Muscle of arm (tissue), 12 donors: Measurements from ENCODE around the gene PLAC8L1. TPM values are rescaled to one million over a fixed set of nuclear protein-coding genes. Genes with fewer than 3 reads are reported as not detected.

Source experiments
- DNase-seq: peaks from one replicate; pipeline ENCODE4 v3.0.0-alpha.2; 2013
- polyA plus RNA-seq, 12 donors: library from polyadenylated mRNA; unstranded; fragments of 120-200 nt; gene quantifications; one replicate each; pipeline ENCODE4 v1.2.1, GENCODE V29; 2013; ENCODE audit not compliant: insufficient read length in 12 of 12

PLAC8L1 gene
- polyA plus RNA-seq, 12 donors = 0.27 to 2.0 (median 0.70) TPM; not detected in 2

GRCh38 chr5:146042628-146043279 is 62.6 kb downstream of the PLAC8L1 start:
- no peak for DNase-seq

- DNase-seq = no peak
Measured at GRCh38 chr5:146041180-146041789, 64.1 kb downstream of the PLAC8L1 start.

- no peak for DNase-seq
Measured at GRCh38 chr5:146040527-146040926, 64.8 kb downstream of the PLAC8L1 start.

- no peak for DNase-seq
Measured at GRCh38 chr5:146039420-146039819, 66.0 kb downstream of the PLAC8L1 start.

- no peak for DNase-seq
Measured at GRCh38 chr5:146034605-146035004, 70.8 kb downstream of the PLAC8L1 start.

Other genes starting within 250 kb of the PLAC8L1 start
- under 1 TPM in 1 of 12 donors, not detected in 11; 0.11 TPM for gene GRXCR2, start 232.6 kb downstream of the PLAC8L1 start, polyA plus RNA-seq
- 10 to 100 TPM in 4 of 12 donors, 1 to 10 TPM in 7, not detected in 1; 4.3 to 20.0 (median 7.7) TPM for gene SH3RF2, start 169.0 kb downstream of the PLAC8L1 start, polyA plus RNA-seq
- 1,000 to 10,000 TPM in 1 of 12 donors, 100 to 1,000 TPM in 6, 10 to 100 TPM in 5; 86.5 to 1,130 (median 106) TPM for gene LARS1, start 77.1 kb upstream of the PLAC8L1 start, polyA plus RNA-seq
- 10 to 100 TPM in 11 of 12 donors, not detected in 1; 16.4 to 28.3 (median 18.0) TPM for gene RBM27, start 98.0 kb upstream of the PLAC8L1 start, polyA plus RNA-seq
- gene POU4F3, start 233.3 kb upstream of the PLAC8L1 start, polyA plus RNA-seq = under 1 TPM in 2 of 12 donors, not detected in 10; 0.07 to 0.24 TPM